Stimulated activated CD4-positive, alpha-beta T cell treated with anti-CD3 and anti-CD28 coated beads, TNF-alpha, amount 100 ng/mL, for 1 hour (primary cell): ENCODE data around the gene ATP8B3.
A peak's percentile ranks its signal among the peaks of the same experiment; 100 is the strongest.

ENCODE experiments used
- DNase-seq, 3 donors: peaks; one replicate each; pipeline ENCODE4 v3.0.0-alpha.2; 2020; ENCODE audit warnings: low read depth in 3 of 3, low spot score in 1 of 3

The ATP8B3 gene, protein sequence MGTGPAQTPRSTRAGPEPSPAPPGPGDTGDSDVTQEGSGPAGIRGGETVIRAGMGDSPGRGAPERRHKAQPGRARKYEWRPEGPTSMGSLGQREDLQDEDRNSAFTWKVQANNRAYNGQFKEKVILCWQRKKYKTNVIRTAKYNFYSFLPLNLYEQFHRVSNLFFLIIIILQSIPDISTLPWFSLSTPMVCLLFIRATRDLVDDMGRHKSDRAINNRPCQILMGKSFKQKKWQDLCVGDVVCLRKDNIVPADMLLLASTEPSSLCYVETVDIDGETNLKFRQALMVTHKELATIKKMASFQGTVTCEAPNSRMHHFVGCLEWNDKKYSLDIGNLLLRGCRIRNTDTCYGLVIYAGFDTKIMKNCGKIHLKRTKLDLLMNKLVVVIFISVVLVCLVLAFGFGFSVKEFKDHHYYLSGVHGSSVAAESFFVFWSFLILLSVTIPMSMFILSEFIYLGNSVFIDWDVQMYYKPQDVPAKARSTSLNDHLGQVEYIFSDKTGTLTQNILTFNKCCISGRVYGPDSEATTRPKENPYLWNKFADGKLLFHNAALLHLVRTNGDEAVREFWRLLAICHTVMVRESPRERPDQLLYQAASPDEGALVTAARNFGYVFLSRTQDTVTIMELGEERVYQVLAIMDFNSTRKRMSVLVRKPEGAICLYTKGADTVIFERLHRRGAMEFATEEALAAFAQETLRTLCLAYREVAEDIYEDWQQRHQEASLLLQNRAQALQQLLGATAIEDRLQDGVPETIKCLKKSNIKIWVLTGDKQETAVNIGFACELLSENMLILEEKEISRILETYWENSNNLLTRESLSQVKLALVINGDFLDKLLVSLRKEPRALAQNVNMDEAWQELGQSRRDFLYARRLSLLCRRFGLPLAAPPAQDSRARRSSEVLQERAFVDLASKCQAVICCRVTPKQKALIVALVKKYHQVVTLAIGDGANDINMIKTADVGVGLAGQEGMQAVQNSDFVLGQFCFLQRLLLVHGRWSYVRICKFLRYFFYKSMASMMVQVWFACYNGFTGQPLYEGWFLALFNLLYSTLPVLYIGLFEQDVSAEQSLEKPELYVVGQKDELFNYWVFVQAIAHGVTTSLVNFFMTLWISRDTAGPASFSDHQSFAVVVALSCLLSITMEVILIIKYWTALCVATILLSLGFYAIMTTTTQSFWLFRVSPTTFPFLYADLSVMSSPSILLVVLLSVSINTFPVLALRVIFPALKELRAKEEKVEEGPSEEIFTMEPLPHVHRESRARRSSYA (N-terminal part only)

DNA sequence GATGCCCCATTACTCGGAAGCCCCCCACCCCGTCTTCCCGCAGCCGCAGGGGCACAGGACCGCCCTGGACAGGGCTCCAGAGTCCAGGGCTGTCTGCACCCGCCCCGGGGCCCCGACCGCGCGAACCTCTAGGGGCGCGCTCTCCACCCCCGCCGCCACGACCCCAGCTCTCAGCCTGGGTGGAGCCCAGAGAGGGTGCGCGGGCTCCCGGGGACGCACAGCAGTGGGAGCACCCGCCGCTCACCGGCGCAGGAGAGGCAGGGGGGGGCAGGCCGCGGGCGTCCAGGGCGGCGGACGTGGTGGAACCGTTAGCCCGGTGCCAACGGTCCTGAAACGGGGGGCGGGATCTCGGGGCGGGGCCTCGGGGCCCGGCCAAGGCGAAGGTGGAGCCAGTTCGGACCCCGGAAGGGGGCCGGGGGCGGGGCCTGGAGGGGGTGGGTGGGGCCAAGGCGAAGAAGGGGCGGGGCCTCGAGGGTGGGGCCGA lies at the start of gene ATP8B3:
Gene ATP8B3, minus strand, starts transcription at position 335 of the 484 bp plus-strand sequence. CDS start 540 bp downstream, outside the sequence.
- peak in 2 of 3 donors; percentile 50 to 51 for DNase-seq

DNA sequence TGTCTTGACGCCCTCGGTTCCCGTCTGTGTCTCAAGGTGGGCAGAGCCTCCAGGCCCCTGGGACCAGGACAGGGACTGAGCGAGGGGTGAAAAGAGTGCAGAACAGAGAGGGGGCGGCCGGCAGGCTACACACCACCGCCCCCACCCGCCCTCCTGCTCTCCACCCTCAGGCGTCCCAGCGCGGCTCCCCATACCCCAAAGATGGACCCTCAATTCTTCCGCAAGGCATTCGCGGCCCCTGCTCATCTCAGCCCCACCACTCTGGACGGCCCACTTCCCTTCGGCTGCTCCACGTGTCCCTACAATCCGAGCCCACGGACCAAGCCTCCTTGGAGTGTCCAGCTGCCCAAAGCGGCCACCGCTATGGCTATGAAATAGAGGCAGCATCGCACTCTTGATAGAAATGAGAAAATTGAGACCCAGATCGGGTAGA lies 49.5 kb upstream of the ATP8B3 start:
- DNase-seq = no peak

DNA sequence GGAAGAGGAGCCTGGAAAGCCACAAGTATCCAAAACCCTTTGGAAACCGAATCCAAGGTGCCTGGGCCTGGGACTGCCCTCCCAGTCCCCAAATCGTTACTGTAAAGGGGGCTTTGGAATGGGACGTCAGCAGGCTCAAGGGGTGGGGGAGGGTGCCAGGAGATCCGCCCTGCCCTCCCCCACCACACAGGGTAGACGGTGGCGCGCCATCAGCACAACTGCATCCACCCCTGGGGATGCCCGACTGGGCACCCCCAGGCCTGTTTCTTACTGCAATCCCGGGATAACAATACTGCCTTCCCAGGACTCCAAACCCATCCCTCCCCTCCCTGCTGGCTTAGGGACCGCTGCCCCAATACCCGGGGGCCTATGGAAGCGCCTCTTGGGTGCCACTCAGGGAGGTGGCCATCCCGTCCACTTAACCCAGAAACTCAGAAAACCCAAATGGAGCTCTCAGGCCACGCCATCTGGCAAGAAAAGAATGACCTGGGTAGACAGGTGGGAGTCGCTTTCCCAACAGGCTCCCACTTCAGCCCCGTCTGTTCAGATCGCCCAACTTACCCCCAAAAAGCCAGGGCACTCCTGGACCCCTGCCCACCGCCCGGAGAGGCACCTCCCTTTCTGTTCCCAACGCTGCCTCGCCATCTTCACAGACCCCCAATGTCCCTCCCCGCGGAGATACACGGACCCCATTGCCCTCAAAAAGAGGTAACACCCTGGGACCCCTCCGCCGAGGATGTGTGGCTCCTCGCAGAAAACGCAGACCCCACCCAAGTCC lies 48.9 kb upstream of the ATP8B3 start:
- no peak for DNase-seq

DNA sequence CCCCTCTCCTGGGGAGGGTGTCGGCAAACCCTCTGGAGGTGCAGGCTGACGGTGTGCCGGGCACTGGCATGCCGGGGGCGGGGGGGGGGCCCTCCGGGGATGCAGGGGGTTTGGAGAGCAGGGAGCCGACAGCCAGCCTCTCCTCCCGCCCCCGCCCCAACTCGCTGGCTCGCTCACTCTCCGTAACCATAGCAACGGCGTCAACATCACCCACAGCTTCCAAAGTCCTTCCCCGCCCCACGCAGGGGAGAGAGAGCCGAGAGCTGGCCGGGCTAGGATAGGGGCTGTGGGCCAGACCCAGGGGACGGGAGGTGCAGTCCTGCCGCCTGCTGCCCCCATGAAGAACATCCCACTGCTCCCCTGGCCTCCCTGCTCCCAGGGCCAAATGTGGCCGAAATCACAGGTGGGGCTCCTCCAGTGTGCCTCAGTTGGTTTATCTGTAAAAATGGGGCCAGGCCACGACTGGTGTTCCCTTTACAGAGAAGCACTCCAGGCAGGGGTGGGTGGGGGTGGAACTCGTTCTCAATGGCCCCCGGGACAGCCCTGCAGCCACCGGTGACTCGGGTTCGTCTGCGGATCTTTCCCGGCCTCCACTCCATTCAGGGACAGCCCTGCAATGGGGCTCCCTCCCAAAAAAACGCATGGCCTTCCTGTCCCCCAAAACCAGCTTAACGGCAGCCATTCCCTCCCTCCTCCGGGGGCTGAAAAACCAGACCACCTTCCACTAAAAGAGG lies 48.1 kb upstream of the ATP8B3 start:
- DNase-seq = no peak

DNA sequence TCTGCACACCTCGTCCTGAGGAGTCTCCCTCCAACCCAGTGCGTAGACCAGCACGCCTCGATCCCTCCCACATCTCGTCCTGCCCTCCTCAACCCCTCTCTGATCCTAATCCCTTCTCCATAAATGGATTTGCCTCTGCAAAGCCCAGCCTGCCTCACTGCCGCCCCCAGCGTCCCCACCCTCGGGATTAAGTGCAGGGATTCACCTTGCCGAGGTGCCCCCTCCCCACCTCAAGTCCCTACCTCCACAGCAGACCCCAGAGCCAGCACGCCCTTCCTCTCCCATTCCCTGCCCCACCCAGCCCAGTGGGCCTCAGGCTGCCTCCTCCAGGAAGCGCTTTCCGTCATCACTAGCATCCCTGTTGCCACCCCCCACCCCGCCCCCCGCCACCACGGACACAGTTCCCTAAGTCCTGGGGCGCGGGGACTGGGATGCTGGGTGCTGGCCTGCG lies 47.3 kb upstream of the ATP8B3 start:
- no peak for DNase-seq

DNA sequence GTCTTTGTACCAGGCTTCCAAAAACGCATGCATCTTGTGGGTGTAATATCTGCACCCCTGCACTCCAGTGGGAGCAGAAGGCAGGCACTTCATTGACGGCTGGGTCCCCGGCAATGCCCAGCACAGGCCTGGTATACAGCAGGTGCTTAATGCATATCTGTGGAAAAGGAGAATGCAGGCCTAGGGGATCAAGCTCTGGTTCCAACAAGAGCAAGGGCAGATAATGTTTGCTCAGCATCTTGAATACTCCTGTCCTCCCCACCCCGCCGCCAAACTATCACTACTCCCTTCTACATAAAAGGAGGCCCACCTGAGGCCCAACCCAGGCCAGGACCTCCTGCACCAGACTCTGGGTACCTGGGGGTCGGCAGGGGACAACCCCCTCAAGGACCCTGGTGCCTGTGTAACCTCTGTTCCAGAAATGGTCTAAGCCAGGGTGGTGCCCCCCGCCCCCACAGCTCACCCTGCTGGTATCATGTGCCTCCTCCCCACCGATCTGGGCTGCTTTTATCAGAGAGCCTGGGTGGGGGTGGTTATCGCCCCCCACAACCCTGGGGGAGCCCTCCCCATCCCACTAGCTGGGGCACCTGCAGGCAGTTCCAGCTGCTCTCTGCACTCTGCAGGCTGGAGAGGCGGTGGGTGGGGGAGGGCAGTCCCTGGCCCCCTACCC lies 46.5 kb upstream of the ATP8B3 start:
- DNase-seq = no peak

DNA sequence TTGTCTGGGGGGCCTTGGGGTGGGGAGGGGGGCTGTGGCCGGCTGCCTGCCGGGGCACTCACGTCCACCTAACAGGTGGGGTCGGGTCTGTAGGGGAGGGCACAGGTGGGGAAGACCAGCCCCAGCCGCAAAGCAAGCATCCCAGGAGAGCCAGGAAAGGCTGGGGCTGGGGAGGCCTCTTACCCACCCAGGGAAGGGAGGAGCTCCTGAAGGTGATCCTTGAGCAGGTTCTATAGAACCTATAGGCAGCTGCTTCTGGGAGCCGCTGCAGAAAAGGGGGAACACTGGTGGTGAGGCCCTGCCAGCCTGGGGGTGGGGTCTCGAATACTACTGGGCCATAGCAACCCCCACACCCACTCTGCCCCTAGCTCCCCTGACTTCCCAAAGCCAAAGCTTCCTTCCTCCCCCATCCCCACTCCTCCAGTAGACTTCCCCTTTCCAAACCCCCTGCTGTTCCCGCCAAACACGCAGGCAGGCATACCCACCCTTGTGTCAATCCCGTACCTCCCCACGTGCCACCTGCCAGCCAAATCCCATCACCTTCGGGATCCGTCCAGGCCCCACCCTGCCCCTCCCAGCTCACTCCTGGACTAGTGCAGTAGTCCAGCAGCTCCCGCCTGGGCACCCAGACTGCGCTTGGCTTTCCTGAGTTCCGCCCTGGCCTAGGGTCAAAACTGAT lies 45.7 kb upstream of the ATP8B3 start:
- no peak for DNase-seq

DNA sequence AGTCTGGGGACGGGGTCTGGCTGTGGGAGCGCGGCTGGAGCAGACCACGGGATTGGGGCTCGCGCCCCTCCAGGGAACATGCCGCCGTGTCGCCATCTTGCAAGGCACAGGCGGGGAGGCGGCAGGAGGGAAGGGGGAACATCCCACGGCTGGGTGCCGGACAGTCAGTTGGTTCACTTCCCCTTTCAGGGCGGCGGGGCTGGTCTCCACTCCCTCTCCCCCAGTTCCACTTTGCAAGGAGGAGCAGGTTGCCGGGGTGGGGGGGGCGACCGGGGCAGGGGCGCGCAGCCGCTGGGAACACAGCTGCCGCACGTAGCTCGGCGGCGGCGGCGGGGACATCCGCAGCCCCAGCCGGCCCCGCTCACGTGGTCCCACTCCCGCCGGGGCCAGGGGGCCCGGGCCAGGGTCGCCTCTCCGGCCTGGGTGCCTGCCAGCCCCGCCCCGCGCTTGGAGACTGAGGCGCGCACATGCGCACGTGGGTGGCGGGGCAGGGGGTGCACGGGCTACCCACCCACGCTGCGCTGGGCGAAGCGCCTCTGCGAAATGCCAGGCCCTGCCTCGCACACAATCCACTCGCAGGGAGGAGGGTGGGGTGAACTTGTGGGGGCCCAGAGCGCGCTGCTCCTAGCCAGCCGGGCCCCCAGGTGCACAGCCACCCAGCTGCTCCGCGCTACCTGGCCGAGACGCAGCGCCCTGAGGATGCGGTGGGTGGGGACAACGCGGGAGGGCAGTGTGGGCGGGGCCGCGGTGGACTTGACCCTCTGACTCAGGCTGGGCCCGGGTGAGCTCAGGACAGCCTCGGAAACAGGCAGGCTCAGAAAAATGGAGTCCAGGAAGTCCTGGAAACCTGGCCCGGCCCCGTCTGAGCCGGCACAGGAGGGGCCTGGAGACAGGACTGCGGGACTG lies 44.9 kb upstream of the ATP8B3 start:
- DNase-seq = no peak

DNA sequence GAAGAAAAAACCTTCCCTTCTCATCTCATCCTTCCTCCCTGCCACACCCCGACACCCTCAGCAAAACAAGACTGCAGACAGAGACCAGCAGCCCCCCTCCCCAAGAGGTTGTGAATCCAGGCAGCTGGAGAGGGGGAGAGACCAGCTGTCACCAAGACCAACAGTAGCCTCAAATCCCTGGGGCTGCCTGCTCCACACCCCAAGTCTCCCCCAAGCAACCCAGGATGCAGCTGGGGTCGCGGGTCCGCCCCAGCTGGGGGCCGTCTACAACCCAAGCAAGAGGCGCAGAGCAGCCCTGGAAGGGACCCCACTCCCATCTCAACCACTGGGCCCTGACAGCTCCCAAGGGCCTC lies 44.2 kb upstream of the ATP8B3 start:
- DNase-seq = no peak

DNA sequence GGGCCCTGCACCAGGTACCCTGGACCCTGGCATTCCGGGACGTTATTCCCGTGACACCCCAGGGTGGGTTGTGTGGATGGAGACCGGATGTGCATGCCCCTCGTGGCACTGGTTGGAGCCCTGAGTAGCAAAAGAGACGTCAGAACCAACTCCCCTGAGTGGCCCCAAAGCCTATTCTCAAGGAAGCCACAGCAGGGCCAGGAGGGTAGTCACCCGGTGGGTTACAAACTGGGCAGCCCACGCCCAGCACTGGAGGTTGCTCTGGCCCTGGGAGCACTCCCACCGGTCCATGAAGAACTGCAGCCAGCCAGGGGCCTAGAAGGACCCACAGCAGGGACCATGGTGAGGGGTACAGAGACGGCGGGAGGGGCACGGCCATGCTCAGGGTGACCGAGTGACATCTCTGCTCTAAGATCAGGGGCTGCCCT lies 43.8 kb upstream of the ATP8B3 start:
- DNase-seq = no peak

DNA sequence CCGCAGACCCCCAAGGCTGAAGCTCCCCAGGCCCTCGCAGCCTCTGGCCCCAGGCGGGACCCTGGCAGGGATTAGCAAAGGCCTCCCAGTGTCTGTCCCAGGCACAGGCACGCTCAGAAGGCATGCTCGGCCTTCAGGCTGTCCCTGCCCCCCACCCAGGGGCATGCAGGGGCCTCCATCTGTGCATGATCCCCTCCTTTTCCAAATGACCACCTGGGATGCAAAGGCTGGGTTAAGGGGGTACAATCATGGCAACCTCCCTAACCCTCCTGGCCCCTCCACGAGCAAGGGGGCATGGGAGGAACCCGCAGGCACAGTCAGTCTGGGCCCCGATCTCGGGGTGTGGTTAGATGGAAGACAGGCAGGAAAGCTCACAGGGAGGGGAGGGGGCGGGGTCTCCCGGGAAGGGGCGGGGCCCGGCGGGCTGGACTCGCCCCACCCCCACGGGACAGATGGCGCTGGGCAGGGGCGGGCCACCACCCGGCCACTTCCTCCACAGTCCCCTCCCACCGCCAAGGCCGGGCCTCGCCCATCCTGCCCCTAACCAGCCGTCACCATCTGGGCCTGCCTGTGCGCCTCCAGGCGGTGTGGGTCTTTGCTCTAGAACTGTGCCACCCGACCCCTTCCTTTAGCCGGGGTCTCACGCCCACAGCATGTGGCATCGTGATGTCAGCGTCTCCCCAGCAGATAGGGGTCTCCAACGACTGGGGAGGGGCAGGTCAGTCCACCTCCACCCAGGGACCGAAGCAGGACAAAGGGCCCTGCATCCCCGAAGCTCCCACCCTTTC lies 43.2 kb upstream of the ATP8B3 start:
- DNase-seq = peak; percentile 58 to 66 (median 60)

DNA sequence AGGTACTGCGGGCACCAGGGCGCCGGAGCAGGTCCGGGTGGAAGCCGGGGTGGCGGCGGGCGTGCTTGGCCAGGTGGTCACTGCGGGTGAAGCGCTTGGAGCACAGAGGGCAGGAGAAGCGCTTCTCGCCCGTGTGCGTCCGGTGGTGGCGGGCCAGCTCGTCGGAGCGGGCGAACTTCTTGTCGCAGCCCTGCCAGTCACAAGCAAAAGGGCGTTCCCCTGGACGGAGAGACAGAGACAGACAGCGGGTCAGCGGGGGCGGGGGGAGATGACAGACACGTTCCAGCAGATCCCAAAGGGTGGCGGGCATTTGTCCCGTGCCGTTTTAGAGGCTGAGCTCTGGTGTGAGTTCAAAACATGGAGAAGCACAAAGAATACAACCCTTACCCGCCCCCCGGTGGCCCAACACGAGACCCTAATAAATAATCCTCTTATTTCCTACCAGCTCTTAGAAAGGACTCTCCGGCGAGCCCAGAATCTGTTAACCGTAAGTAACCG lies 42.5 kb upstream of the ATP8B3 start:
- no peak for DNase-seq

DNA sequence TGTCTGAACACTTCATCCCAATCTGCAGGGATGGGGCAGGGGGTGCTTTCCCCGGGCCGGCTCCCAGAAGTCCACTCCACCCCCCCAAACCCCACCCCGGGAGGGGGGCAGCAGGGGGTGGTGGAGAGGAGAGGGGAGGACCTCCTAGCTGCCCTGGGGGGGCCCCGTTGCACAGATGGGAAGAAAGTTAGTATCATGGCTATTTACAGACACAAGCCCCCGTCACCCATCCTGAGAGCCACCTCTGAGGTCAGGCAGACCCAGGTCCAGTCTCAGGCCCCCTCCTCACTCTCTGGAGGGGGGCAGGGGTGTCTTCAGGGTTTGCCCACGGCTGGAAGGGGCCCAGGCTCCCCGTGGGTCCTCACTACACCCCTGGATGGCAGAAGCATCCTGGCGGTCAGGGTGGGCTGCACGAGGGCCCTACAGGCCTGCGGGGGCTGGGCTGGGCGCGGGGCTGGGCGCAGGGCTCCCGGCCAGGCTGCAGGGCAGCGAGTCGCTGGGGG lies 42.0 kb upstream of the ATP8B3 start:
- DNase-seq = no peak

DNA sequence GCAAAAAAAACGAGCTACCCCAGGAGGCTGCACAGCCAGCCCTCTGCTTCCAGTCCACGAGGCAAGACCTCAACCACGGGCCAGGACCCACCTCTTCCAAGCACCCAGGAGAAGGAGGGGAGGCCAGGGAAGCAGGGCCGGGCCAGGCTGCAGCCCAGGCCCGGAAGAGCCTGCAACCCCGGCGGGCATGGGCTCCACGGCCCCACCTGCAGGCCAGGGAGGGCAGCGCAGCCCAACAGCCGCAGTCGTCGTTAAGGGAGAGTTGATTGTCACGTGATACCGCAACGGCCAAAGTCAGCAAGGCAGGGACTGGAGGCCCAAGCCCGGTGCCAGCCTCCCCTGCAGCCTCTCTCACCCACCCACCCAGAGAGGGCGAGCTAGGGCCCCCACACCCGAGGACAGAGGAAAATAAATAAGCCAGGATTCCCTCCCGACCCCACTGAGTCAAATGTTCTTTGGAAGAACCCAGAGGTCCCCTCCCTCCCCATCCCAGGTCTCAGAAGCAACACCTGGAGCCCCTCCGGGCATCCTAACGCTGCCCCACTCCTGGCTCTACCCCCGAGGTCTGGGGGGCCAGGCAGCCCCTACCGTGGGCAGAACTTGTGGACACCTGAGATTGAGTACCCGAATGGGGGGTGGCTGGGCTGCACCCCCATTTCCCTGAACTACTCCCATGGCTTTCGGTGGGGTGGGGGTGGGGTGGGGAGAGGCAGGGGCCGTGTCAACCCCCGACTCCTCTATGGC lies 41.4 kb upstream of the ATP8B3 start:
- DNase-seq = peak in 2 of 3 donors; percentile 57 to 71

DNA sequence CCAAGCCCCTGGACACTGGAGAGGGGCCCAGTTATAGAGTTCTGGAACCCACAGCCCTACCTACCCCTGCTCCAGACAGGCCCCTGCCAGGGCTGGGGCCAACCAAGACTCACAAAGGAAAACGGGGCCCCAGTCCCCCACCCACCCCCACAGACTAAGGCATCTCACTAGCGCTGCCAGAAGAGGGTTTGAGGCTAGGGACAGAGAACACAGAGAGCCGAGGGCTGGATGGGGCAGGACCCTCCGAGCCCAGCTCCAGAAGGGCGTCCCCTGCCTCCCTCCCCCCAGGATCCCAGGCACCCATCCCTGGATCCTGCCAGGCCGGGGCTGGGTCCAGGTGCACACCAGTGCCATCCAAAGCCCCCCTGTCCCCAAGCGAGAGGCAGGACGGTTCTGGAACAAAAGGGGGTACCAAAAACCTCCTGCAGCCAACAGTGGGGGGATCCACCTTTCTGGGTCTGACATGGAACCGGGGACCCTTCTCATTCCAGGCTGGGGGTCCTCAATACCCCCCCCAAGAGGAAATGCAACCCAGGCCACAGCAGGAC lies 40.6 kb upstream of the ATP8B3 start:
- no peak for DNase-seq
